CD14-positive monocyte (primary cell): ENCODE data around the gene KRTDAP. TPM values are rescaled to one million over a fixed set of nuclear protein-coding genes. Genes with fewer than 3 reads are reported as not detected.

Experiments used
- DNase-seq, 3 donors: peaks; one replicate each; pipeline ENCODE4 v3.0.0-alpha.2; 2011 to 2022
- H2AFZ ChIP-seq: 2 replicates; pipeline ENCODE4 v1.6.0; 2012; ENCODE audit warnings: mild to moderate bottlenecking, low read depth, low read length, inconsistent platforms; ENCODE audit not compliant: insufficient read depth, poor library complexity, severe bottlenecking
- H3K27ac ChIP-seq, 2 donors: 1 replicate in 1 of 2; 2 replicates in 1 of 2; pipeline ENCODE4 v1.5.1; 2012 to 2013; ENCODE audit warnings: low read length in 2 of 2, control low read depth in 1 of 2, inconsistent platforms in 1 of 2, low read depth in 1 of 2, mild to moderate bottlenecking in 1 of 2
- H3K27me3 ChIP-seq, 2 donors: one replicate each; pipeline versions ENCODE4 v1.6.0 to v1.6.1; 2011 to 2013; ENCODE audit warnings: low read length in 2 of 2; ENCODE audit not compliant: control insufficient read depth in 2 of 2, insufficient read depth in 2 of 2
- H3K36me3 ChIP-seq, 2 donors: replicated peaks in 1 of 2; 1 replicate in 1 of 2; 2 replicates in 1 of 2; pipeline versions ENCODE4 v1.5.1 to v1.6.1; 2012 to 2013; ENCODE audit warnings: low read length in 2 of 2, control low read depth in 1 of 2, inconsistent platforms in 1 of 2, mild to moderate bottlenecking in 1 of 2; ENCODE audit not compliant: insufficient read depth in 2 of 2, control insufficient read depth in 1 of 2
- H3K4me1 ChIP-seq, 2 donors: 1 replicate in 1 of 2; 2 replicates in 1 of 2; pipeline versions ENCODE4 v1.5.1 to v1.6.1; 2012 to 2013; ENCODE audit warnings: low read length in 2 of 2, control low read depth in 1 of 2, inconsistent platforms in 1 of 2, mild to moderate bottlenecking in 1 of 2, moderate library complexity in 1 of 2; ENCODE audit not compliant: insufficient read depth in 2 of 2, control insufficient read depth in 1 of 2
- H3K4me2 ChIP-seq: replicated peaks from 2 replicates; pipeline ENCODE3; 2012; ENCODE audit warnings: low read length, moderate library complexity, mild to moderate bottlenecking; ENCODE audit not compliant: poor library complexity, severe bottlenecking; ENCODE audit errors: extremely low read depth
- H3K4me3 ChIP-seq, 3 experiments: fragments of 200-600 bp in 1 of 3; sonication (generic) in 1 of 3; replicated peaks in 1 of 3; 1 replicate in 2 of 3; 2 replicates in 1 of 3; pipeline ENCODE4 v1.5.1; 2011 to 2013; ENCODE audit warnings: low read length in 3 of 3, mild to moderate bottlenecking in 3 of 3, control low read depth in 2 of 3, low read depth in 2 of 3, inconsistent platforms in 1 of 3, moderate library complexity in 1 of 3
- H3K79me2 ChIP-seq: 2 replicates; pipeline ENCODE4 v1.6.0; 2012; ENCODE audit warnings: mild to moderate bottlenecking, control low read depth, inconsistent platforms, low read length, moderate library complexity; ENCODE audit not compliant: insufficient read depth
- H3K9ac ChIP-seq: 2 replicates; pipeline ENCODE4 v1.6.0; 2017; ENCODE audit warnings: low read length, mild to moderate bottlenecking; ENCODE audit not compliant: insufficient read depth, poor library complexity, severe bottlenecking
- H3K9me3 ChIP-seq, 2 donors: replicated peaks in 1 of 2; 1 replicate in 1 of 2; 2 replicates in 1 of 2; pipeline versions ENCODE4 v1.5.1 to v1.6.1; 2012 to 2013; ENCODE audit warnings: low read length in 2 of 2, control low read depth in 1 of 2; ENCODE audit not compliant: control insufficient read depth in 1 of 2, insufficient read depth in 1 of 2
- H4K20me1 ChIP-seq: 2 replicates; pipeline ENCODE4 v1.6.0; 2012; ENCODE audit warnings: mild to moderate bottlenecking, low read length, control low read depth, moderate library complexity; ENCODE audit not compliant: insufficient read depth
- H3K27ac Mint-ChIP-seq, 7 donors: one replicate each; pipeline ENCODE4 v1.8.0; 2020; ENCODE audit warnings: mild to moderate bottlenecking in 7 of 7, mixed read lengths in 7 of 7, moderate library complexity in 6 of 7, inconsistent platforms in 2 of 7
- H3K27me3 Mint-ChIP-seq, 3 donors: one replicate each; pipeline ENCODE4 v1.8.0; 2021 to 2022; ENCODE audit warnings: low read depth in 3 of 3, mild to moderate bottlenecking in 3 of 3, mixed read lengths in 3 of 3, moderate library complexity in 3 of 3, inconsistent platforms in 1 of 3
- H3K36me3 Mint-ChIP-seq, 2 donors: one replicate each; pipeline ENCODE4 v1.8.0; 2020; ENCODE audit warnings: mixed read lengths in 2 of 2, inconsistent platforms in 1 of 2, mild to moderate bottlenecking in 1 of 2
- H3K4me1 Mint-ChIP-seq: one replicate; pipeline ENCODE4 v1.8.0; 2020; ENCODE audit warnings: mild to moderate bottlenecking, mixed read lengths
- H3K4me3 Mint-ChIP-seq, 2 donors: one replicate each; pipeline ENCODE4 v1.8.0; 2020; ENCODE audit warnings: mild to moderate bottlenecking in 2 of 2, mixed read lengths in 2 of 2, moderate library complexity in 1 of 2
- H3K9me3 Mint-ChIP-seq, 7 donors: one replicate each; pipeline ENCODE4 v1.8.0; 2020 to 2022; ENCODE audit warnings: mixed read lengths in 7 of 7, mild to moderate bottlenecking in 6 of 7, moderate library complexity in 6 of 7, inconsistent platforms in 2 of 7
- WGBS: methylation state at CpG from one replicate; pipeline ENCODE4 v1.1.5; 2013; ENCODE audit warnings: missing lambda C conversion rate; ENCODE audit not compliant: insufficient coverage; 5-methylcytosine and 5-hydroxymethylcytosine counted together
- intact Hi-C, 2 donors: fragments of 100-400 bp; cut with micrococcal nuclease; formaldehyde crosslinking; loops; one replicate each; pipeline versions ENCODE4 v1.15.0 to v1.15.1; 2023
- polyA plus RNA-seq, 3 donors: library from polyadenylated mRNA; depleted of rRNA in 1 of 3; unstranded in 2 of 3; stranded (reverse) in 1 of 3; fragments of 300-500 nt in 2 of 3; fragments of >200 nt in 1 of 3; fragmentation: Illumina TruSeq in 2 of 3; gene quantifications; 1 replicate in 2 of 3; 2 replicates in 1 of 3; pipeline ENCODE4 v1.2.3, GENCODE V29; 2012 to 2021
- TF ChIP-seq, protein P1 (sequence below): fragments of 200-600 bp; IDR thresholded peaks from one replicate; pipeline ENCODE4 v1.8.0; 2022; ENCODE audit warnings: antibody characterized with exemption, mild to moderate bottlenecking

The KRTDAP gene
- polyA plus RNA-seq, 3 donors: not detected

DNA sequence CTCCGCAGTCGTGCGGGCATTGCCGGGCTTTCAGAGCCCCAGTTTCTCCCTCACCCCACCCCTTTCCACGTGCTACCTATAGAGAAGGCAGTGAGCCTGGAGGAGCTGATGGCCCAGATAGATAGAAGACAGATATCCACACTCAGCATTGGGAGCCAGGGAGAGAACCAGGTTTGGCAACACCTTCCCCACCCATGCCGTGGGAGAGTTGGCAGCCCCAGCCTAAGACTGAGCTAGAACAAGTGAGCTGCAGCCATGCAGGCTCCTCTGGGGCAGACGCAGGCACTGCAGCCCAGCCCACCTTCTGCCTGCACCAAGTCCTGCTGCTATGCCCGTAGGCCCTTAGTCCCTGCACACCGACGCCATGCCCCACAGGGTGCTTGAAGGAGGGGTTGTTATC, 10.3 kb upstream of the KRTDAP start:
- H3K4me1 Mint-ChIP-seq: peaks cover under 1% of the 10 kb centered on the region
- Histone ChIP-seq H3K79me2 (no peaks in the 10 kb centered on the region), H3K36me3 (no peaks in the 10 kb centered on the region), H3K4me1 (no peaks in the 10 kb centered on the region), H3K27ac (no peak overlapping the region), H3K27me3 (no peaks in the 10 kb centered on the region), H3K9ac (no peak overlapping the region), H3K9me3 (no peaks in the 10 kb centered on the region), H3K4me3 (no peak overlapping the region), H4K20me1 (no peaks in the 10 kb centered on the region), H2AFZ (no peak overlapping the region), H3K4me2 (no peak overlapping the region)
- no peaks in the 10 kb centered on the region for H3K36me3 Mint-ChIP-seq
- intact Hi-C loops: no loop called here
- no peak for DNase-seq
- H3K27me3 Mint-ChIP-seq: peaks cover 12 to 14% (median 13%) of the 10 kb centered on the region in 3 donors
- peaks cover 0 to 2% (median 0%) of the 10 kb centered on the region in 7 donors for H3K9me3 Mint-ChIP-seq
- WGBS: 100% methylated on average over 2 of the region's 10 CpGs
- TF ChIP-seq, protein P1, sequence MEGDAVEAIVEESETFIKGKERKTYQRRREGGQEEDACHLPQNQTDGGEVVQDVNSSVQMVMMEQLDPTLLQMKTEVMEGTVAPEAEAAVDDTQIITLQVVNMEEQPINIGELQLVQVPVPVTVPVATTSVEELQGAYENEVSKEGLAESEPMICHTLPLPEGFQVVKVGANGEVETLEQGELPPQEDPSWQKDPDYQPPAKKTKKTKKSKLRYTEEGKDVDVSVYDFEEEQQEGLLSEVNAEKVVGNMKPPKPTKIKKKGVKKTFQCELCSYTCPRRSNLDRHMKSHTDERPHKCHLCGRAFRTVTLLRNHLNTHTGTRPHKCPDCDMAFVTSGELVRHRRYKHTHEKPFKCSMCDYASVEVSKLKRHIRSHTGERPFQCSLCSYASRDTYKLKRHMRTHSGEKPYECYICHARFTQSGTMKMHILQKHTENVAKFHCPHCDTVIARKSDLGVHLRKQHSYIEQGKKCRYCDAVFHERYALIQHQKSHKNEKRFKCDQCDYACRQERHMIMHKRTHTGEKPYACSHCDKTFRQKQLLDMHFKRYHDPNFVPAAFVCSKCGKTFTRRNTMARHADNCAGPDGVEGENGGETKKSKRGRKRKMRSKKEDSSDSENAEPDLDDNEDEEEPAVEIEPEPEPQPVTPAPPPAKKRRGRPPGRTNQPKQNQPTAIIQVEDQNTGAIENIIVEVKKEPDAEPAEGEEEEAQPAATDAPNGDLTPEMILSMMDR: no peak
- H3K4me3 Mint-ChIP-seq: no peak overlapping the region
- H3K27ac Mint-ChIP-seq: no peak overlapping the region

GRCh38 chr19:35498984-35499527, 8.8 kb upstream of the KRTDAP start:
- Mint-ChIP-seq H3K9me3 (peaks cover 0 to 2% (median 0%) of the 10 kb centered on the region in 7 donors), H3K4me3 (no peak overlapping the region), H3K27me3 (peaks cover 9 to 12% (median 11%) of the 10 kb centered on the region in 3 donors), H3K27ac (no peak overlapping the region), H3K36me3 (no peaks in the 10 kb centered on the region), H3K4me1 (peaks cover 7% of the 10 kb centered on the region)
- Histone ChIP-seq H3K4me1 (peaks cover 0 to 5% of the 10 kb centered on the region in 2 donors), H3K9ac (no peak overlapping the region), H3K9me3 (no peaks in the 10 kb centered on the region), H2AFZ (no peak overlapping the region), H3K27ac (no peak overlapping the region), H3K4me2 (no peak overlapping the region), H3K4me3 (no peak overlapping the region), H3K79me2 (no peaks in the 10 kb centered on the region), H4K20me1 (no peaks in the 10 kb centered on the region), H3K27me3 (no peaks in the 10 kb centered on the region), H3K36me3 (no peaks in the 10 kb centered on the region)
- WGBS: 95% methylated on average over 6 of the region's 9 CpGs
- intact Hi-C loops: loop anchor here (5.0 to 10.0 kb wide), 2 partner anchors 144 to 227 kb away; partner anchors contain the start of gene FFAR3 (in 1 of the 2)
- TF ChIP-seq, protein P1: no peak
- DNase-seq: no peak
